Lower lobe of right lung (tissue), 2 donors: ENCODE data around the gene NTSR1. TPM values are rescaled to one million over a fixed set of nuclear protein-coding genes. Genes with fewer than 3 reads are reported as not detected.

Experiments used
- ATAC-seq, 2 donors: fragments of 200-7000 bp; cut with Tn5 transposase; one replicate each; pipeline ENCODE4 v1.9.1; 2020 to 2022; ENCODE audit warnings: mild to moderate bottlenecking in 2 of 2, moderate library complexity in 2 of 2
- DNase-seq: peaks from one replicate; pipeline ENCODE4 v3.0.0-alpha.2; 2020
- H3K27ac ChIP-seq: fragments of 200-600 bp; one replicate; pipeline ENCODE4 v1.8.0; 2022
- H3K27me3 ChIP-seq: fragments of 200-600 bp; one replicate; pipeline ENCODE4 v1.8.0; 2022; ENCODE audit warnings: low read depth
- H3K36me3 ChIP-seq: fragments of 200-600 bp; one replicate; pipeline ENCODE4 v1.8.0; 2022; ENCODE audit warnings: mild to moderate bottlenecking
- H3K4me1 ChIP-seq: fragments of 200-600 bp; one replicate; pipeline ENCODE4 v1.8.0; 2022
- H3K4me3 ChIP-seq: fragments of 200-600 bp; one replicate; pipeline ENCODE4 v1.8.0; 2022; ENCODE audit warnings: mild to moderate bottlenecking
- H3K9me3 ChIP-seq: fragments of 200-600 bp; one replicate; pipeline ENCODE4 v1.8.0; 2022
- CTCF ChIP-seq: fragments of 200-600 bp; IDR thresholded peaks from one replicate; pipeline ENCODE4 v1.8.0; 2022; ENCODE audit warnings: antibody characterized with exemption, mild to moderate bottlenecking
- intact Hi-C: fragments of 100-400 bp; cut with DNase I; formaldehyde crosslinking; loops from one replicate; pipeline ENCODE4 v1.11.0; 2022
- total RNA-seq: library from RNA; stranded (reverse); fragmentation: NEBNext Ultra II Directional; extraction: Animal tissue kit (Norgen Biotek cat#: 25700); gene quantifications from one replicate; pipeline ENCODE4 v1.2.1, GENCODE V29; 2021
- donor health status: DM: no; HTN: yes; CAD: no; lungs with severe emphysema.

Gene NTSR1
- total RNA-seq, 1 donor from 2014 or later, result not detected

- TF ChIP-seq CTCF, result no peak
- no peaks in the 10 kb centered on the region for H3K9me3 ChIP-seq
- H3K4me3 ChIP-seq, result no peak overlapping the region
- intact Hi-C loops, result no loop called here
- H3K27ac ChIP-seq, result no peak overlapping the region
- no peaks in the 10 kb centered on the region for H3K36me3 ChIP-seq
- peaks cover 41% of the 10 kb centered on the region for H3K27me3 ChIP-seq
- DNase-seq (no peak), ATAC-seq (no peak)
- peaks cover 1% of the 10 kb centered on the region for H3K4me1 ChIP-seq
These were observed 17.1 kb upstream of the NTSR1 start for GRCh38 chr20:62691487-62691886.

GRCh38 chr20:62692176-62692575, 16.5 kb upstream of the NTSR1 start:
- TF ChIP-seq CTCF, result no peak
- no peak for ATAC-seq
- H3K4me1 ChIP-seq, result no peaks in the 10 kb centered on the region
- no peaks in the 10 kb centered on the region for H3K36me3 ChIP-seq
- no peaks in the 10 kb centered on the region for H3K9me3 ChIP-seq
- H3K27ac ChIP-seq, result no peak overlapping the region
- H3K27me3 ChIP-seq, result peaks cover 41% of the 10 kb centered on the region
- intact Hi-C loops, result no loop called here
- no peak for DNase-seq
- no peak overlapping the region for H3K4me3 ChIP-seq

GRCh38 chr20:62692801-62693523, 15.7 kb upstream of the NTSR1 start:
- intact Hi-C loops, result no loop called here
- DNase-seq, result no peak

GRCh38 chr20:62693524-62693922, 15.1 kb upstream of the NTSR1 start:
- no peaks in the 10 kb centered on the region for H3K36me3 ChIP-seq
- intact Hi-C loops, result no loop called here
- H3K4me1 ChIP-seq, result no peaks in the 10 kb centered on the region
- no peak for TF ChIP-seq CTCF
- H3K4me3 ChIP-seq, result no peak overlapping the region
- peaks cover 41% of the 10 kb centered on the region for H3K27me3 ChIP-seq
- H3K27ac ChIP-seq, result no peak overlapping the region
- no peak for DNase-seq
- no peaks in the 10 kb centered on the region for H3K9me3 ChIP-seq
- ATAC-seq, result no peak

More at GRCh38 chr20:62692801-62693523, 15.7 kb upstream of the NTSR1 start:
- Histone ChIP-seq H3K9me3 (no peaks in the 10 kb centered on the region), H3K27ac (no peak overlapping the region), H3K4me1 (no peaks in the 10 kb centered on the region), H3K36me3 (no peaks in the 10 kb centered on the region), H3K4me3 (no peak overlapping the region), H3K27me3 (peaks cover 41% of the 10 kb centered on the region)
- ATAC-seq, result no peak
- no peak for TF ChIP-seq CTCF

- DNase-seq (no peak), ATAC-seq (no peak)
- H3K9me3 ChIP-seq, result no peaks in the 10 kb centered on the region
- no peak for TF ChIP-seq CTCF
- H3K36me3 ChIP-seq, result no peaks in the 10 kb centered on the region
- no peak overlapping the region for H3K27ac ChIP-seq
- H3K4me1 ChIP-seq, result no peaks in the 10 kb centered on the region
- intact Hi-C loops, result no loop called here
- H3K27me3 ChIP-seq, result peaks cover 41% of the 10 kb centered on the region
- H3K4me3 ChIP-seq, result no peak overlapping the region
These were observed 14.5 kb upstream of the NTSR1 start for GRCh38 chr20:62694106-62694505.
